Islet of Langerhans (tissue), 1 donor: ENCODE measurements around the gene PSMD3.

Source experiments
- FAIRE-seq: peaks from one replicate; lab custom pipeline; 2011; peaks lifted over from hg19 to GRCh38; lab: Jason Lieb, UNC

The PSMD3 gene

DNA sequence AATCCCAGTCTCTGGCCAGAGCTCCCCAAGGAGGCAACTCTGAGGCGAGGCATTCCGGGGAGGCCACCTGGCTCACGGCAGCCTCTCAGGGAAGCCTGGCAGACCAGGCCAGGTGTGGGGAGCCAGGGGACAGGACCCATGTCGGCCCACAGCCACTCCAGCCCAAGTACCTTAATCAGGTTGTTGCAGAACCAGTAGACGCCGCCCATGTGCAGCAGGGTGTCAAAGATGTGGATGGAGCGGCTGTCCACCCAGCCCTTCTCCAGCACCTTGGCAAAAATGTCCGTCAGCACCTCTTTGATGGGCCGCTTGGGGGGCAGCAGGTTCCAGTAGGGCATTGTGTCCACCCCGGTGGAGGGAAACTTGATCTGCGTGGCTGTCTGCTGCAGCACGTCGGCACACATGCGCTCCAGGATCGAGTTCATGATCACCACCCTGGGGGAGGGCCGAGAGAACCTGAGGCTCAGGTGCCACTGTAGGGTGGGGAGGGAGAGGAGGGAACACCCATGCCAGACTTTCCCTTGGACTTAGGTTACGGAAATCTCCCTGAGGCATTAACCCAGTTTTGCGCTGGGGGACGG lies 42.4 kb downstream of the PSMD3 start:
- no peak for FAIRE-seq

DNA sequence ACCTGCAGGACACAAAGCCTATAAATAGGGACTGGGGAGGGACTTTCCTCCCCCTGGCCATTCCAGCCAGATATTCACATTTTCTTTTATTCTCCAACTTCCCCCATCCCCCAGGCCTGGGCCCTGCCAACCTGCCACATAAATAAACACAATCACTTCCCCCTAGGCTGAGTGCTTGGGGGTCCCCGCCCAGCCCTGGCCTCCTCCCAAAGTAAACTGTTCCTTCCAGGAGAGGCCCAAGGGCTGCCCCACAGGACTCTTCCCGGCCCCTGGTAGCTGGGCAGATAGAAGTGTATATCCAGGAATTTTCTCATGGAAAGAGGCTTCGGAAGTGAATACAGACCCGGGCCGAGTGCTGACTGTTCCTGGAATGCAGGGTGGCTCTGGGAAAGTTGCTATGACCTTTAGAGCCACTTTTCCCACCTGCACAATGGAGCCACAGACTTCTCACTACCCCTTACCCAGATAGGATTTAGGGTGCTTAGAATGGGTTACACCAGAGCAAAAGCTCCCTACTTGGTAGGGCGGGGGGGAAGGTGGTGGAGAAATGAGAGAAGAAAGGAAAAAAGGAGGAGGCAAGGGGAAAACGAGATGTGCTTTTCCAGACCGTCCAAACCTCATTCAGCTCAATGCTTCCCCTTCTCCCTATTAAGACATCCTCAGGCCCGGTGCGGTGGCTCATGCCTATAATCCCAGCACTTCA lies 43.1 kb downstream of the PSMD3 start:
- FAIRE-seq = no peak

GRCh38 chr17:40024901-40025300 lies 44.3 kb downstream of the PSMD3 start:
- FAIRE-seq = no peak

GRCh38 chr17:40025559-40025958 lies 45.0 kb downstream of the PSMD3 start:
- no peak for FAIRE-seq

- FAIRE-seq = no peak
These were observed 45.6 kb downstream of the PSMD3 start for GRCh38 chr17:40025991-40026815.

DNA sequence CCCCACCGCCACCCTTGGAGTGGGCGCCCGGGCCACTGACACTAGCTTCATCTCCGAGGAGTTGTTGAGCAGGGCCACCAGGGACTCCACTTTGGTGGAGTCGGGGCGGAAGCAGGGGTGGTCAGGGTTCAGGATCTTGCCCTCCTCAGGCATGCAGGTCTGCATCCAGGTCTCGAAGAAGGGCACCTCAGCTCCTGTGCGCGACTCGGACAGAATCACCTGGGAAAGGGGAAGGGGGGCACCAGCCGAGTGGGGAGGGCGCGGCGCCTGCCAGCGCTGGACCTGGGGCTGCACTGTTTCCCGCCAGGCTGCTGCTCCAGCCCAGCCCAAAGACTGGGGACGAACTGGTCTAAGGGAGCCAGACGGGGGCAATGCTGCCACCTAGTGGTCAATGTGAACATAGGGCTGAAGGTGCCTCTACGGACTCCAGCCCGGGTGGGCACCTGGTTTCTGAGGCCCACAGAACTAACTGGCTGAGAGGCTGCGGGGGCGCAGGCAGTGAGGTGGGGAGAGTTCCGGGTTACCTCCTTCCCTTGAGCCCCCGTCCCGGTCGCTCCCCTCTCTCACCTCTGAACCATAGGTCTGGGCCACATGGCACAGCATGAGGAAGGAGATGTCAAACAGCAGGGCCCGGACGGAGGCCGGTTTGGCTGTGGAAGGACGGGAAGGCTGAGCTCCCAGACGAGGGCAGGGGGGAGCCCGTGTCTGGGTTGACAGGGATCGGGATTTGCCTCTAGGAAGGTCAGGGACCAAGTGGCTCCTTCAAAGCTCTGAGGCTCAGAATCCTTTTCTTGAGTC lies 46.4 kb downstream of the PSMD3 start:
- FAIRE-seq = no peak

DNA sequence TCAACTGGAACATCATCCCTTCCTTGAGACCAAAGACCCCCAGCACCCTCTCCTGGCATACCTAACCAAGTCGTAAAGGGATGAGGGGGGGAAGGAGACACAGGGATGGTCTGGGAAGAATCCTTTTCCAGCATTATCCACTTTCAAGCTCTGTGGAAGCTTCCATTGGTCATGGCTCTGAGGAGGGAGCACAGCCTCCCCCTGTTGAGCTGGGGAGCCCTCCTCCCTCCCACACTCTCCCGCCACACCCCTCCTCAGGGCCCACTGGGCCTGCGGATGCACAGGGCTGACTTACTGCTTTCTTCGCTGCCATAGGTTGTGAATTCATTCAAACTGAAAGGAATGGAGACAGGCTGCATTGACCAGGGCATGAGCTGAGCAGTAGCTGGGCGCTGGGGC lies 47.0 kb downstream of the PSMD3 start:
- no peak for FAIRE-seq

GRCh38 chr17:40028595-40028994 lies 48.0 kb downstream of the PSMD3 start:
- no peak for FAIRE-seq

- FAIRE-seq = no peak
These were observed 51.1 kb downstream of the PSMD3 start for GRCh38 chr17:40031706-40032105.

DNA sequence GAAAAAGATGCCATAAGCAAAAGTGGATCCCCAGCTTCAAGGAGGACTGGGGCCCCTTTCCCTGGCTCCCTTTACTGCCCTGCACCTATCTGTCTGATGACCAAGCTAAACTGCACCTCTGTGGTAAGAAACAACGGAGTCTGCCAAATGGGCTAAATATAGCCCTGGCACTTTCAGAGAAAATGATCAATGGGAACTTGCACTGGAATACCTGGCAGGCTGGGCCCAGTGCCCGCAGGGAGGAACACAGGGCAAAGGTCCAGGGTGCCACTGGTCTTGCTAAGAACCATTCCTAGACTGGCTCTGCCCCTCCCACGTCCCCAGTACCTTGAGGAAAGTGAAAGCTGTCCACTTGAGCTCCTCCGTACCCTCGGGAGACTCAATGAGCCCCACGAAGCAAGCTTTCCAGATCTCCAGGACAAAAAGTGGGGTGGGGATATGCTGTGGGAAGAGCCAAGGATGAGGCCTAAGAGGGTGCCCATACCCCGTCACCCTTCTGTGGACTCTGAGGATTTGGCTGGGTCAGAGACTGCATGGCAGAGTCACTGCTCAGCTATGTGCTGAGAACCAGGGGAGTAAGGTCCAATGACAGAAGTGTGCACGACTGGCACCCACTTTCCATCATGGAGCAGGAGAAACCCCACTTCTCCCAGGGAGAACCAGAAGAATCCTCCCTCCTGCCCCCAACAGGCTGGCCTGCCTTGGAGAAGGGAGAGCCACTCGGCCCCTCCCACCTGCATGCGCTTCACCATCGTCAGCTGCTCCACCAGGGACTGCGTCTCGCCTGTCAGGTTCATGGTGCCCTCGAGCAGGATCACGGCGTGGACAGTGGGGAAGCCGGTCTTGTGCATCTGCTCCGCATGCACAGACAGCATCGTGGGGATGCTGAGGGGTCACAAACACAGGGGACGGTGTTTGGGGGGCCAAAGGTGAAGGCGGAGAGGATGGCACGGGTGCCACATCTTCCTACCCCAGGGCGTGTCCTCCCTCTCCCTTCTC lies 52.0 kb downstream of the PSMD3 start:
- FAIRE-seq = no peak

GRCh38 chr17:40033339-40033738 lies 52.7 kb downstream of the PSMD3 start:
- FAIRE-seq = no peak

DNA sequence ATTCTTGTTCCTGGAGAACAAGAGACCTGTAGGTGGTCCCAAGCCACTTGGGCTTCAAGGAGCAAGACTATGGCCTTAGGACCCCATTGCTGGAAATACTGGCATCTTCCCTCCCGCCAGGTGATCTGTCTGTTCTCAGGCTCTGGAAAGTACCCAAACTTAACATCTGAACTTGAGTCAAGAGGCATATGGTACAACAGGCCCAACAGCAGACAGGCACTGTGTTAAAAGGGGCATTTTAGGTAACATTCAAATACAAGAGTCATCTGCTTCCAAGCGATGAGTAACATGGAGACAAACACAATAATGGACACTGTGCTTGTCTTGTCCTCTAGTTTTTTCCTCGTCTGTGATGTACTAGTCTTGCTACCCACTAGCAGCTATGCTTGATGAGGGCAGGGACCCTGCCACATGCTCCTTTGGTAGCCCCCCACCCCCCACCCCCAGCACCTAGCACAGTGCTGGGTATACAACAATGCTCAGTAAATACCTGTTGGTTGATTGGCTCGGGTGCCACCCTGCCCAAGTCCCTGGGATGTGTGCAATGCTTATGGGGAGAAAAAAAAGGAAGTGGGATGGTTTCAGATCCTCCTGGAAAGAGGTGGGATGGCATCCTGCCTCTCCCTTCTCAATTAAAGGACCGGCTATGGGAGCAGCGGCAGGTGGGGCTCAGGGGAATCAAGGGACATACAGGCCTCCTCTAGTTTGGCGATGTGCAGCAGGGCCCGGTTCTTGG lies 54.0 kb downstream of the PSMD3 start:
- FAIRE-seq = no peak

- no peak for FAIRE-seq
These were observed 54.6 kb downstream of the PSMD3 start for GRCh38 chr17:40035162-40035559.

GRCh38 chr17:40038882-40039513 lies 58.4 kb downstream of the PSMD3 start:
- FAIRE-seq = no peak

DNA sequence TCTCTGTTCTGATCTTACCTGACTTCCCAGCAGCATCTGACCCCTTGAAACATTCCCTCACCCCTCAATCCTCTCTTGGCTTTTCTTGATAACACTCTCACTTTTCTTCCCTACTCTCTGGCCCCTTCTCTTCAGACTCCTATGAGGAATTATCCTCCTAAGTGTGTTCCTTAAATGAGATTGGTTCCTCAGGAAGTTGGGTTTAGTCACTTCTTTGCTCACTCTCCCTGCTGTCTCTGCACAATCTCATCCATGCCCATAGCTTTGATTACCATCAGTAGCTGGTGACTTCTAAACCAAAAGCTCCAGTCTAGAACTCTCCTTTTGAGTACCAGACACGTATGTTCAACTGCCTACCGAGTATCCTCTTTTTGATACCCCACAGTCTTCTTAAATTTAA lies 60.6 kb downstream of the PSMD3 start:
- FAIRE-seq = no peak
